SK-N-SH (cell line): ENCODE data around the gene AZIN2. TPM values are rescaled to one million over a fixed set of nuclear protein-coding genes. Genes with fewer than 3 reads are reported as not detected.
"Not testable (repeated sequence)": the region's sequence is repeated elsewhere in the genome, so short reads cannot be mapped to it uniquely, and the experiment has no call there.

Source experiments
- CTCF ChIA-PET: fragments of 300-600, 350-600 bp; formaldehyde crosslinking; extraction: SDS; loops from one replicate; lab custom pipeline; 2021; lab: Yijun Ruan, JAX
- POLR2A ChIA-PET: fragments of 350-600 bp; sonication (Branson Sonifier 250); formaldehyde crosslinking; extraction: SDS; loops from one replicate; lab custom pipeline; 2020; ENCODE audit warnings: antibody characterized with exemption, inconsistent platforms; lab: Yijun Ruan, JAX
- DNase-seq: peaks from one replicate; pipeline ENCODE4 v3.0.0; 2012
- H2AFZ ChIP-seq: fragments of 200-600 bp; sonication (generic); 2 replicates; pipeline ENCODE4 v1.8.1; 2016; ENCODE audit warnings: antibody characterized with exemption, mild to moderate bottlenecking, low read depth
- H3F3A ChIP-seq: fragments of 200-600 bp; sonication (generic); replicated peaks from 2 replicates; pipeline ENCODE3; 2016; ENCODE audit warnings: antibody characterized with exemption, mild to moderate bottlenecking; ENCODE audit not compliant: insufficient read depth
- H3K27ac ChIP-seq, 2 experiments: fragments of 200-500 bp in 1 of 2; fragments of 200-600 bp in 1 of 2; sonication (Bioruptor generic) in 1 of 2; sonication (generic), shearing (Covaris generic) in 1 of 2; 2 replicates each; pipeline versions ENCODE4 v1.5.1 to v1.6.1; 2014 to 2016; ENCODE audit warnings: low read depth in 2 of 2, inconsistent platforms in 1 of 2, low read length in 1 of 2, mild to moderate bottlenecking in 1 of 2, mixed read lengths in 1 of 2
- H3K27me3 ChIP-seq: fragments of 200-600 bp; sonication (generic), shearing (Covaris generic); 2 replicates; pipeline ENCODE4 v1.6.1; 2016; ENCODE audit warnings: mixed run types; ENCODE audit not compliant: insufficient read depth
- H3K36me3 ChIP-seq, 2 experiments: fragments of 200-500 bp in 1 of 2; fragments of 200-600 bp in 1 of 2; sonication (Bioruptor generic) in 1 of 2; sonication (generic) in 1 of 2; replicated peaks in 1 of 2; 2 replicates each; pipeline versions ENCODE3 to v1.5.1; 2014 to 2016; ENCODE audit warnings: low read length in 1 of 2, mild to moderate bottlenecking in 1 of 2; ENCODE audit not compliant: insufficient read depth in 2 of 2, control insufficient read depth in 1 of 2
- H3K4me1 ChIP-seq, 2 experiments: fragments of 200-500 bp in 1 of 2; fragments of 200-600 bp in 1 of 2; sonication (Bioruptor generic) in 1 of 2; sonication (generic), shearing (Covaris generic) in 1 of 2; 2 replicates each; pipeline versions ENCODE4 v1.5.1 to v1.6.1; 2014 to 2016; ENCODE audit warnings: low read depth in 1 of 2, low read length in 1 of 2, mixed run types in 1 of 2; ENCODE audit not compliant: insufficient read depth in 2 of 2, control insufficient read depth in 1 of 2
- H3K4me2 ChIP-seq: fragments of 200-600 bp; sonication (generic), shearing (Covaris generic); 2 replicates; pipeline ENCODE4 v1.6.1; 2017; ENCODE audit warnings: mixed run types
- H3K4me3 ChIP-seq, 2 experiments: fragments of 200-500 bp in 1 of 2; fragments of 200-600 bp in 1 of 2; sonication (Bioruptor generic) in 1 of 2; sonication (generic), shearing (Covaris generic) in 1 of 2; 2 replicates each; pipeline versions ENCODE4 v1.5.1 to v1.8.1; 2014 to 2016; ENCODE audit warnings: low read depth in 2 of 2, inconsistent platforms in 1 of 2, low read length in 1 of 2, mild to moderate bottlenecking in 1 of 2, mixed read lengths in 1 of 2, moderate library complexity in 1 of 2
- H3K79me2 ChIP-seq: fragments of 200-600 bp; sonication (generic); 2 replicates; pipeline ENCODE4 v1.8.1; 2017; ENCODE audit warnings: mild to moderate bottlenecking; ENCODE audit not compliant: insufficient read depth
- H3K9ac ChIP-seq: fragments of 200-600 bp; sonication (generic); 2 replicates; pipeline ENCODE4 v1.6.1; 2017; ENCODE audit warnings: mixed run types
- H3K9me2 ChIP-seq: fragments of 200-600 bp; sonication (generic); 2 replicates; pipeline ENCODE4 v1.6.1; 2017; ENCODE audit warnings: mixed run types
- H3K9me3 ChIP-seq: fragments of 200-600 bp; sonication (generic); 2 replicates; pipeline ENCODE4 v1.6.1; 2017; ENCODE audit warnings: mixed run types, mild to moderate bottlenecking, moderate library complexity
- H4K20me1 ChIP-seq: fragments of 200-600 bp; sonication (generic); 2 replicates; pipeline ENCODE4 v1.6.1; 2017; ENCODE audit warnings: mild to moderate bottlenecking, mixed run types; ENCODE audit not compliant: insufficient read depth
- FOXJ3 ChIP-seq: sonication (generic); formaldehyde crosslinking; IDR thresholded peaks from 2 replicates; pipeline ENCODE4 v1.5.1; 2020; ENCODE audit warnings: mild to moderate bottlenecking, missing genetic modification reagents
- PBX3 ChIP-seq: IDR thresholded peaks from 2 replicates; pipeline ENCODE4; 2012
- SMC3 ChIP-seq: IDR thresholded peaks from 2 replicates; pipeline ENCODE4 v1.6.1; 2012; ENCODE audit warnings: low read depth, low read length, improper control_type of control experiment
- TAF1 ChIP-seq: IDR thresholded peaks from 2 replicates; pipeline ENCODE4 v1.6.1; 2012; ENCODE audit warnings: low read depth, mild to moderate bottlenecking, low read length, moderate library complexity, borderline replicate concordance
- TCF12 ChIP-seq: IDR thresholded peaks from 2 replicates; pipeline ENCODE4 v1.4.0; 2012
- TEAD4 ChIP-seq: IDR thresholded peaks from 2 replicates; pipeline ENCODE4 v1.4.0; 2012; ENCODE audit warnings: mild to moderate bottlenecking, borderline replicate concordance; ENCODE audit not compliant: insufficient read depth
- USF1 ChIP-seq: IDR thresholded peaks from 2 replicates; pipeline ENCODE4 v1.4.0; 2012; ENCODE audit warnings: low read depth, borderline replicate concordance
- WGBS: methylation state at CpG from one replicate; pipeline ENCODE4 v1.1.6; 2017; ENCODE audit warnings: low lambda C conversion rate; 5-methylcytosine and 5-hydroxymethylcytosine counted together
- polyA plus RNA-seq, 3 experiments: library from polyadenylated mRNA; depleted of rRNA; stranded (reverse); fragments of >200 nt; gene quantifications; 2 replicates each; pipeline ENCODE4 v1.2.3, GENCODE V29; 2012
- TF ChIP-seq, protein P1 (sequence below): IDR thresholded peaks from 2 replicates; pipeline ENCODE4 v1.4.0; 2012; ENCODE audit warnings: low read depth

AZIN2 gene
- polyA plus RNA-seq, 1 of the 3 experiments (the other 2 are of a cell fraction): 17.8 TPM

DNA sequence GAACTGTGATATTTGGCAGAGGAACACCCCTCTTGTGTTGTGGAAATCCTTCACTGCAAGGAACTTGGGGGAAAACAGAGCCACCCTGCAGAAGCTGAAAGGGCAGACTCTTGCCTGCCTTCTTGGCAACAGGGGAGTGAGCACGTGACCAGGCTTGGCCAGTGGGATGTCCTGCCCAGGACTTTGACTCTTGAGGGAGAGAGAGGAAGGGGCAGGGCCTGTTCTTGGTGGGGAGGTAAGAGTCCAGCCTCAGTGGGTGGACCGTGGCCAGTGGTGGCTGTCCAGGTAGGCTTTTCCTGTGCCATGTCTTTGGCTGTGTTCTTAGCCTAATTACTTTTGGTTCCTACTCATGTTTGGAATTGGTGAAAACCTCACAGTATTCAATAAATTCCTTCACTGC is 35.7 kb upstream of the AZIN2 start:
- no peak for TF ChIP-seq SMC3
- TF ChIP-seq USF1: peak; percentile 76; the same call in 1 of the 2 replicates
- TF ChIP-seq, all 33 proteins: peak for 1
- peaks cover 0 to 9% of the 10 kb centered on the region in 2 experiments; a peak in 1 of 4 replicates for H3K4me1 ChIP-seq
- no peak overlapping the region for H3K9ac ChIP-seq
- no peaks in the 10 kb centered on the region for H4K20me1 ChIP-seq
- ChIA-PET CTCF (interaction anchor here (0.9 kb wide), 1 partner anchor 10 kb away, joined by 3 read pairs; no protein-coding TSS in a partner anchor), POLR2A (no interaction called here)
- 64% methylated on average over 2 of the region's 2 CpGs for WGBS
- H3K36me3 ChIP-seq: no peaks in the 10 kb centered on the region
- H3K9me2 ChIP-seq: no peaks in the 10 kb centered on the region
- no peak overlapping the region for H3K4me3 ChIP-seq
- no peak overlapping the region for H2AFZ ChIP-seq
- peaks cover 7% of the 10 kb centered on the region for H3F3A ChIP-seq
- no peak for DNase-seq
- no peaks in the 10 kb centered on the region for H3K27me3 ChIP-seq
- H3K27ac ChIP-seq: no peak overlapping the region
- H3K4me2 ChIP-seq: no peak overlapping the region
- no peaks in the 10 kb centered on the region for H3K79me2 ChIP-seq
- no peaks in the 10 kb centered on the region for H3K9me3 ChIP-seq

DNA sequence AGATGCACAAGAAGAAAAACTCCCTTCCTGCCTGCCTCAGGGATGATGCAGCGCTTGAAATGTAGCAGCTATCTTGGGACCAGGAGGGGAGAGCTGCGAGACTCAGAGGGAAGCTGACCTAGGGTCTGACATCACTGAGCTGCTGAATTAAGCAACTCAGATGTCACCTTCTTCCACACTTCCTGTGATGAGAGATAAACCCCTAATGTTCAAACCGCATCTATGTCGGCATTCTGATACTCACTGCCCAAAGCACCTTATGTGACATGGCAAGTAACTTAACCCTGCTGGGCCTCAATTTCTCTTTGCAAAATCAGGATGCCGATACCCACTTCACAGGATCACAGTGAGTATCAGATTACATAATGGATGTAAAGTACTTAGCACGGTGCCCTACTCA is 35.1 kb upstream of the AZIN2 start:
- Histone ChIP-seq H3K27ac (no peak overlapping the region), H4K20me1 (no peaks in the 10 kb centered on the region), H3K9me3 (no peaks in the 10 kb centered on the region), H3K27me3 (no peaks in the 10 kb centered on the region), H3K9ac (no peak overlapping the region), H3K4me3 (no peak overlapping the region), H3K4me1 (peaks cover 0 to 13% of the 10 kb centered on the region in 2 experiments; a peak in 1 of 4 replicates), H2AFZ (no peak overlapping the region), H3K36me3 (no peaks in the 10 kb centered on the region), H3K79me2 (no peaks in the 10 kb centered on the region), H3K4me2 (no peak overlapping the region), H3K9me2 (no peaks in the 10 kb centered on the region), H3F3A (peaks cover 7% of the 10 kb centered on the region)
- ChIA-PET POLR2A (interaction anchor here (0.7 kb wide), 1 partner anchor 36 kb away, joined by 3 read pairs; no protein-coding TSS in a partner anchor), CTCF (interaction anchor here (0.9 to 3.6 kb wide), 3 partner anchors 9 to 112 kb away, joined by 3 to 15 read pairs (median 3); no protein-coding TSS in a partner anchor)
- TF ChIP-seq TEAD4 (no peak), TAF1 (no peak), PBX3 (no peak), FOXJ3 (no peak), TCF12 (no peak)
- TF ChIP-seq, protein P1, sequence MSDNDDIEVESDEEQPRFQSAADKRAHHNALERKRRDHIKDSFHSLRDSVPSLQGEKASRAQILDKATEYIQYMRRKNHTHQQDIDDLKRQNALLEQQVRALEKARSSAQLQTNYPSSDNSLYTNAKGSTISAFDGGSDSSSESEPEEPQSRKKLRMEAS: no peak
- no peak for DNase-seq
- 92% methylated on average over 6 of the region's 6 CpGs for WGBS

GRCh38 chr1:33046234-33046633 is 34.7 kb upstream of the AZIN2 start:
- H3K27me3 ChIP-seq, H3F3A ChIP-seq: not testable (repeated sequence)

More at GRCh38 chr1:33046234-33046633, 34.7 kb upstream of the AZIN2 start:
- not testable (repeated sequence) for H4K20me1 ChIP-seq, H3K36me3 ChIP-seq, DNase-seq, H3K27ac ChIP-seq, H3K9me3 ChIP-seq, H3K9ac ChIP-seq, H3K9me2 ChIP-seq, H3K4me3 ChIP-seq, H3K79me2 ChIP-seq, H3K4me2 ChIP-seq, H2AFZ ChIP-seq
- ChIA-PET CTCF (interaction anchor here (0.9 to 3.6 kb wide), 3 partner anchors 9 to 112 kb away, joined by 3 to 15 read pairs (median 3); no protein-coding TSS in a partner anchor), POLR2A (interaction anchor here (0.7 kb wide), 1 partner anchor 36 kb away, joined by 3 read pairs; no protein-coding TSS in a partner anchor)
- 82% methylated on average over 4 of the region's 4 CpGs for WGBS
- H3K4me1 ChIP-seq: peaks cover 0 to 13% of the 10 kb centered on the region in 2 experiments; a peak in 1 of 4 replicates
